GM21360 (cell line): Measurements from ENCODE around the gene COX4I1.

Experiments used
- ATAC-seq: cut with Tn5 transposase; IDR thresholded peaks from one replicate; pipeline ENCODE4 v1.9.1; 2021; ENCODE audit warnings: mild to moderate bottlenecking, moderate library complexity; ENCODE audit not compliant: unreplicated experiment

The COX4I1 gene

GRCh38 chr16:85765767-85766166, 33.7 kb upstream of the COX4I1 start:
- ATAC-seq, result no peak

DNA sequence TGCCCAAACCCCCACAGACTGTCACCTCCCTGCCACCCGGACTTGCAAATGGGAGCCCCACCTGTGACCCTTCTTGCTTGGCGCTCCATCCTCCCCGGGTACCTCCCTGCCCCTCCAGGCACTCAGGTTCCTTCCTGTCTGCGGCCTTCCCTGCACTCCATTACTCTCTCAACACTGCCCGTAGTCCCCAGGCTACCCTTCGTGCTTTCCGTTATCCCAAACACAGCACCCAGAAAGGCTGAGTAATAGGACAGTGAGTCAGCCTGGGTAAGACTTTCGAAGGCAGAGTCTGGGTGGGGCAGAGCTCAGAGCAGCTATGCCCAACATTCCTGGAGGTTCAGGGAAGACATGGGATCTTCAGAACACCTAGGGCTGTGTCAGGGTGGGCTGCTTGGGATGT, 32.0 kb upstream of the COX4I1 start:
- ATAC-seq, result no peak

DNA sequence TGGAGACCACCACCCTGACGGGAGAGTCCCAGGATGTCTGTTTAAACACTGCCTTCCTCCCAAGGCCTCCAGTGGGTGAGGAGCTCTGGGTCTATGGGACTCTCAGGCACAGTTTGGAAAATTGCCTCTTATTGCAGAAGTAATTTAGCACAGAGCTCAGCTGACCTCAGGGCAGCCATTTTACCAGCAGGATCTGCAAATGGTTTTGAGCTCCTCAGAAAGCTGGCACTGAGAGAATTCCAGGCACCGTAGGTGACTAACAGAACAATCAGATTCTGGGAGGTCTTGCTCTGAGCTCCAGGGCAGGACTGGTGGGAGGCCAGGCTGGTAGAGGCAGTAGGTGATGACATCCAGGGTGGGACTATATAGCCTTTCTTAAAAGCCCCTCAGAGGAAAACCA, 31.3 kb upstream of the COX4I1 start:
- ATAC-seq, result no peak

DNA sequence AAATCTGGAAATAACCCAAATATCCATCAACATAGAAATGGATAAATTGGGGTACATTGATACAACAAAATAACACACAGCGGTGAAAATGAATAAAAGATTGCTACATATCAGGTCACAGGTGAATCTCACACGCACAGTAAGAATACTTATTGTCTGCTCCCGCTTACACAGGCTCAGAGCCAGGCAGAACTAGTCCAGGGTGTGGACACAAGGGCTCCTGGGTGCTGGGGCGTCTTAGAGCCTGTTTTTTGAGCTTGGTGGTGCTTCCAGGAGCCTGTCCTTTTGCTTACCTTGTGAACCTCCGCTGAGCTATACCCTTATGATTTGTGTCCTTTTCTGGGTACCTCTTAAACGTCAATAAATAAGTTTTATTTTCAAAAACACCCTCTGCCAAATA, 28.8 kb upstream of the COX4I1 start:
- no peak for ATAC-seq

DNA sequence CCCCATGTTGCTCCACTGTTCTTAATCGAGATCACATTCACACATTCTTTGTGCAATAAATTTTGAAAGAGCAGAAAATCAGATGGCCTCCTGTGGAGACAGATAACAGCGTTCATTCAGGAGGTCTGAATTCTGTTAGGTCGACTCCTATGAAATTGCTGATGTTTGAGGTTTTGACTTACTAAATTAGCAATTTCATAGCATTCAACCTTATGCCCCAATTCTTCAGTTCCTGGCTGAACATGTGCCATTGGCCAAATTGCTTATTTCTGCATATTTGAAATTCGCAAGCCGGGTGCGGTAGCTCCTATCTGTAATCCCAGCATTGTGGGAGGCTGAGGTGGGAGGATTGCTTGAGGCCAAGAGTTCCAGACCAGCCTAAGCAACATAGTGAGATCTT, 26.5 kb upstream of the COX4I1 start:
- no peak for ATAC-seq

DNA sequence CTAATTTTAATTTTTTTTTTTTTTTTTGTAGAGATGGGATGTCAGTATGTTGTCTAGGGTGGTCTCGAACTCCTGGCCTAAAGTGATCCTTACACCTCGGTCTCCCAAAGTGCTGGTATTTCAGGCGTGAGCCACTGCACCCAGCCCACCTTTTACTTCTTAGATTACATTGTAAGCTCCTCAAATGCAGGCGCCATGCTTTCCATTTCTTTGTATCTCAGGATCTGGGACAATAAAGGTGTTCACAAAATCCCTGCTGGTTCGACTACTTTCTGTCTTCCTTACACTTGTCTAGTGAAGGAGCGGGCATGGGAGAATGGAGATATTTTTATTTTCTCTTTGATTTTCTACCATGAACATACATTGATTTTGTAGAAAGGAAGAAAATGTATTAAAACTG, 25.4 kb upstream of the COX4I1 start:
- no peak for ATAC-seq

- ATAC-seq, result no peak
Observed at GRCh38 chr16:85774811-85775210, 24.7 kb upstream of the COX4I1 start.

- no peak for ATAC-seq
Observed at GRCh38 chr16:85777583-85778310, 21.7 kb upstream of the COX4I1 start.

DNA sequence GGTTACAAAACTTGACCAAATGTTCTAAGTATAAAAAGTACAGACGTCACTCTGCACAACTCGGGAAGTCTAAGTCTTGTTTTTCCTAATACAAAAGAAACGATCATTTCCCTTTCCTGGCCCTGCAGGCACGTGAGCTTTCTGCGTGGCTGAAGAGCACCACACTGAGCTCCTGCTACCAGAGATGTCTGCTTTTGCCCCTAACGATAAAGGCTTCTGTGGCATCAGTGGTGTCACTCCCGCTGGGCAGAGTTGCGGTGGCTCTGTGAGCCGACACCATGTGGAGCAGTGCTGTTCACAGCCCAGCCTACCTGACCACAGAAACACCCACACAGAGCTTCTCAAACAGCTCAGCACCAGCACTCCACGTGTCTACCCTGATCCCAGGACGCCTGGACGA, 20.6 kb upstream of the COX4I1 start:
- no peak for ATAC-seq

DNA sequence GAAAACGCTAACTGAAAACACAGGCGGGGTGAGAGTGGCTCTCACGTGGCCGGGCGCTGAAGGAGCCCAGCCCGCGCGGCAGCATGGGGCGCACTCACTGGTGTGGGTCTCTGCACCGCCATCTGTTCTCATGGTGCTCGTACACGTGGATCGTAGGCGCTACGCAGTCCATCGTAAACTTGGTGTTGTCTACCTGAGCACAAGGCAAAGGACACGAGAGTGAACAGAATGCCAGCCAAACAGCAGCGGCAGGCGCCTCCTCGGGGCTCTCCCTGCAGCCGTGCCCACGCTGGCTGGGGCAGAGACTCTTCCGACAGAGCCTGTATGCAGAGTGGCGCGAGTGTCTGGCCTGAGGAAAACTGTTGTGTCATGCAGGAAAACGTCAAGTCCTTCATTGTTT, 19.2 kb upstream of the COX4I1 start:
- ATAC-seq, result no peak

DNA sequence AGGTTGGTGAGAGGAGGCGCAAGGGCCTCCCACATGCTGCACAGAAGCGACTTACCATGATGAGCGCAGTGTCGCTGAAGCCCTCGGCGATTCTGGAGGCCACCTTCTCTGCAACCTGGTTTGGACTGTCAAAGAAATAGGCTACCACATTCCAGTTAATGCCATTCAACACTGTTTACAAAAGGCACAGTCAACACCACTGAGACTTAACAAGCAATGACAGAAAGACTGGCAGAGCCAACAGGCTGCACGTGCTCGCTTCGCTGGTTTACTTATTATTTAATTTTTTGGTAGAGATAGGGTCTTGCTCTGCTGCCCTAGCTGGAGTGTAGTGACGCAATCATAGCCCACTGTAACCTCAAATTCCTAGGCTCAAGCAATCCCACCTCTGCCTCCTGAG, 18.3 kb upstream of the COX4I1 start:
- ATAC-seq, result no peak

GRCh38 chr16:85781695-85782370, 17.7 kb upstream of the COX4I1 start:
- no peak for ATAC-seq

DNA sequence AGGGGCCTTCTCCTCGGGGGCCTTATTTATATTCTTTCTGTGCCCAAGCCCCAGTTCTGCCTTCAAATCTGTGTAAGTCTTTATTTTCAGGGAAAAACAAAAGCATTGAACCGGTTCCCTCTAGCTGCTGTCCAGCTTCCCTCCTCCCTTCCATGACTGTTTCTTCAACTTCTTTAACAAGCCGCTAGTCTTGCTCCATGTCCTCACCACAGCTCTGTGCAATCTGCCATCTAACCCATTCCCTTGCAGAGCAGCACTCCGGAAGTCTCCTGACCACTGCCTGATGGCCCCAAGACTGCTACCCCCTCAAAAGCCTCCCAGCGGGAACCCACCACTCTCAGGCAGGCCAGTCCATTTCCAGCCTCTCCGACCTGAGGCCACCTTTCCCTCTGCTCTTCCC, 17.0 kb upstream of the COX4I1 start:
- ATAC-seq, result no peak

GRCh38 chr16:85783441-85783840, 16.1 kb upstream of the COX4I1 start:
- no peak for ATAC-seq

- ATAC-seq, result no peak
Observed at GRCh38 chr16:85784813-85785212, 14.7 kb upstream of the COX4I1 start.

- no peak for ATAC-seq
Observed at GRCh38 chr16:85785927-85786326, 13.6 kb upstream of the COX4I1 start.

DNA sequence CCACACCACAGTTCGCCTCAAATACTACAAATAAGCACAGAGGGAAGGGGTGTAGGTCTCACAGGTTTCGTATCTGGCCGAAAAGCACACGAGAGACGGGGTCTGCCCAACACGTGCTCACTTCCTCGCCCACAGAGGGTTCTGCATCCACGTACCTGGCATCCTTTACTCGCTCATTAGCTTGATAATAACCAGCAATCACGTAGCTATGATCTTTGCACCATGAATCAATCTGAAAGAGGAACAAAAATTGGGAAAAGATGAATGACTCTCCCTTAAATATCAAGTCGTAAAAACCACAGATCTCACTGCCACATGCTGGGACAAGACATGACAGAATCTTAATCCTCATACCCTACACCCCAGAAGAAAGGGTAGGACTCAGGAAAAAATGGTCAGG, 10.7 kb upstream of the COX4I1 start:
- no peak for ATAC-seq

GRCh38 chr16:85789773-85790172, 9.7 kb upstream of the COX4I1 start:
- ATAC-seq, result no peak

GRCh38 chr16:85793662-85794298, 5.7 kb upstream of the COX4I1 start:
- ATAC-seq, result no peak

DNA sequence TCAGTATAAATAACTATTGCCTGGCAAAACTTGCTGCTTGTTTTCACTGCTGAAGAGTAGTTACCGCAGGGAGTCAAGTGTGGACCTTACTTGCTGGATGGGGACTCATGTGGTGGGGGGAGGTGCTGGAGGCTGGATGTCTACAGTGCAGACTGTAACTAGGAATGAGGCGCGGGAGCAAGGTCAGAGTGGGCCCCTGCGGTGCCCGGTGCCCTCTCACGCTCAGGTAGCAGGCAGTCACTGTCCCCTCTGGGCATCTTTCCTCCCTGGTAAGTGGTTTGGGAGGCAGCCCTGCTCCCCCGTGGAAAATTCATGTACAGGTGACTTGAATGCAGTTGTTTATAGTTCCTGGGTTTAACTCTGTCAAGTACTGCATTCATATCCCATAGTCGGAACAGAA, 4.8 kb upstream of the COX4I1 start:
- no peak for ATAC-seq

- ATAC-seq, result no peak
Observed at GRCh38 chr16:85796152-85796551, 3.3 kb upstream of the COX4I1 start.

DNA sequence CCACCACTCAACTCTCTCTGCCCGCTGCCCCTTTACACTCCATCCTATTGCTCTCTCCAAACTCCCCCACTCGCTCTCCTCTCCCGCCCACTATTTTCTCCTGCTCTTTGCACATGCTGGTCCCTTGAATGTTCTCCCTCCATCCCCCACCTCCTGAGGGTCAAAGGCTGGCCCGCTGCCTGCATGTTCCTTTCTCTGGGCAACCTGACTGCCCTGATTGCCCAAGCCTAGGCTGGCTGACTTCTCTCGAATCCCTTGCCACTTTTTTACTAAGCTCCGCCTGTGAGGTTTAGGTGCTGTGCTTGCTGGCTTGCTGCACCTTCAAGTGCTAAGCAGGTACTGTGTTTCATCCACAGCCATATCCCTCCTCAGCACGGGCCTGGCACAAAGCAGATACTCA, 2.9 kb upstream of the COX4I1 start:
- ATAC-seq, result no peak
